ENCODE measurements around the gene NYAP1.

The NYAP1 gene

DNA sequence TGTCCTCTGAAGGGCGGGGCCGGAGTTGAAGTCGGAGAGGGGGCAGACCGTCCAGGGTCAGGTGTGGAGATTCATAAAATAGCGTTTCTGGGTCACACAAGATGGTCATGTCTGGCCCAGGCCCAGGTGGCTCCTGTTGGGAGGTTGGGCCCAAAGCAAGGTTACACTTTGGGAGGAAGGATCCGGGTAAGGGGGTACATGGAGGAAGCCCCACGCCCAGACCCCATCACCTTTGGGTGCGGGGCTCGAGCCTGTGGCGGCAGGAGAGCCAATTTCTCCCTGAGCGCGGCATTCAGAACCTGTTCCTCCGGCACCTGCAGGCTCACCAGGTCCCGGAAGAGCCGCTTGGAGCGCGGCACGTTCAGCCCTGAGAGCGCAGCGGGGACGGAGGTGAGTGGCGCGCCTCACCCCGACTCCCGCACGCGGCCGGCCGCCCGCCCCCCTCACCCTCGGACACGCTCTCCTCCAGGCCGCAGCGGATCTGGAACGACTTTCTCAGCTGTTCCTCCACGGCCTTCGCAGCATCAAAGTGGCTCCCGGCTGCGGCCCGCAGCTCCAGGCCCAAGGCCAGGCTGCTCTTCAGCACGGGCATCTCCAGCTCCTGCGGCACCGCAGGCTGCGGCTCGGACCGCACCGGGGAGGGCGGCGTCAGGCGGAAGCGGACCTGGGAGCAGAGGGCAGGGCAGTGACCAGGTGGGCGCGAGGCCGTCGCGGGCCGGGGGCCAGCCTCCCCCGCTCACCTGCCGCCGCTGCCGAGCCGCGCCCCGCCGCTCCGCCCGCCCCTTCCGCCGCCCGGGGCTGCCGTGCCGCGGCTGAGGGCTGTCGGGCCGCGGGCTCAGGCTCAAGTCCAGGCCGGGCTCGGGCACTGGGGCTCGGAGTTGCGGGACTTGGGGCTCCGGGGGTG, 48.1 kb upstream of the NYAP1 start (continued):
- TF ChIP-seq ZNF140 (tag by site-specific recombination; IDR thresholded peaks at IDR 0.05) (no peak), ZNF423 (tag by site-specific recombination; IDR thresholded peaks at IDR 0.05) (peak; percentile 77), ZNF2 (tag by site-specific recombination; IDR thresholded peaks at IDR 0.05) (peak; percentile 73; the same call in 1 of the 2 replicates), ZNF174 (tag by site-specific recombination; IDR thresholded peaks at IDR 0.05) (no peak), ZNF274 (IDR thresholded peaks at IDR 0.05; ENCODE audit: low read length) (no peak), ZNF274 (tag by site-specific recombination; IDR thresholded peaks at IDR 0.05; ENCODE audit: borderline replicate concordance) (no peak), ZNF121 (tag by site-specific recombination; IDR thresholded peaks at IDR 0.05) (no peak), ZNF621 (tag by site-specific recombination; IDR thresholded peaks at IDR 0.05) (no peak), SCRT1 (tag by site-specific recombination; IDR thresholded peaks at IDR 0.05; ENCODE audit: borderline replicate concordance) (no peak), EGR2 (tag by site-specific recombination; IDR thresholded peaks at IDR 0.05; ENCODE audit: low read depth) (no peak), SP2 (tag by site-specific recombination; IDR thresholded peaks at IDR 0.05) (peak; percentile 21; the same call in 1 of the 2 replicates), ZBTB7A (tag by site-specific recombination; IDR thresholded peaks at IDR 0.05; ENCODE audit: low read depth) (peak; percentile 58; the same call in 1 of the 2 replicates), ZNF610 (tag by site-specific recombination; IDR thresholded peaks at IDR 0.05; ENCODE audit: borderline replicate concordance) (no peak), ZNF19 (tag by site-specific recombination; IDR thresholded peaks at IDR 0.05; ENCODE audit: low read depth) (no peak), ZBTB21 (tag by site-specific recombination; IDR thresholded peaks at IDR 0.05) (no peak), ZNF530 (tag by site-specific recombination; IDR thresholded peaks at IDR 0.05; ENCODE audit: low read depth) (no peak), ZNF664 (tag by site-specific recombination; IDR thresholded peaks at IDR 0.05) (no peak), KLF16 (tag by site-specific recombination; IDR thresholded peaks at IDR 0.05) (peak; percentile 50; the same call in 1 of the 2 replicates), ZNF701 (tag by site-specific recombination; IDR thresholded peaks at IDR 0.05) (no peak), ZNF600 (tag by site-specific recombination; IDR thresholded peaks at IDR 0.05) (peak; percentile 97; the same call in 1 of the 2 replicates)
- TF ChIP-seq, protein P1, sequence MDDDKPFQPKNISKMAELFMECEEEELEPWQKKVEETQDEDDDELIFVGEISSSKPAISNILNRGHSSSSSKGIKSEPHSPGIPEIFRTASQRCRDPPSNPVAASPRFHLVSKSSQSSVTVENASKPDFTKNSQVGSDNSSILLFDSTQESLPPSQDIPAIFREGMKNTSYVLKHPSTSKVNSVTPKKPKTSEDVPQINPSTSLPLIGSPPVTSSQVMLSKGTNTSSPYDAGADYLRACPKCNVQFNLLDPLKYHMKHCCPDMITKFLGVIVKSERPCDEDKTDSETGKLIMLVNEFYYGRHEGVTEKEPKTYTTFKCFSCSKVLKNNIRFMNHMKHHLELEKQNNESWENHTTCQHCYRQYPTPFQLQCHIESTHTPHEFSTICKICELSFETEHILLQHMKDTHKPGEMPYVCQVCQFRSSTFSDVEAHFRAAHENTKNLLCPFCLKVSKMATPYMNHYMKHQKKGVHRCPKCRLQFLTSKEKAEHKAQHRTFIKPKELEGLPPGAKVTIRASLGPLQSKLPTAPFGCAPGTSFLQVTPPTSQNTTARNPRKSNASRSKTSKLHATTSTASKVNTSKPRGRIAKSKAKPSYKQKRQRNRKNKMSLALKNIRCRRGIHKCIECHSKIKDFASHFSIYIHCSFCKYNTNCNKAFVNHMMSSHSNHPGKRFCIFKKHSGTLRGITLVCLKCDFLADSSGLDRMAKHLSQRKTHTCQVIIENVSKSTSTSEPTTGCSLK (tag by site-specific recombination; IDR thresholded peaks at IDR 0.05), result no peak
- TF ChIP-seq, protein P2, sequence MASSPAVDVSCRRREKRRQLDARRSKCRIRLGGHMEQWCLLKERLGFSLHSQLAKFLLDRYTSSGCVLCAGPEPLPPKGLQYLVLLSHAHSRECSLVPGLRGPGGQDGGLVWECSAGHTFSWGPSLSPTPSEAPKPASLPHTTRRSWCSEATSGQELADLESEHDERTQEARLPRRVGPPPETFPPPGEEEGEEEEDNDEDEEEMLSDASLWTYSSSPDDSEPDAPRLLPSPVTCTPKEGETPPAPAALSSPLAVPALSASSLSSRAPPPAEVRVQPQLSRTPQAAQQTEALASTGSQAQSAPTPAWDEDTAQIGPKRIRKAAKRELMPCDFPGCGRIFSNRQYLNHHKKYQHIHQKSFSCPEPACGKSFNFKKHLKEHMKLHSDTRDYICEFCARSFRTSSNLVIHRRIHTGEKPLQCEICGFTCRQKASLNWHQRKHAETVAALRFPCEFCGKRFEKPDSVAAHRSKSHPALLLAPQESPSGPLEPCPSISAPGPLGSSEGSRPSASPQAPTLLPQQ (tag by site-specific recombination; IDR thresholded peaks at IDR 0.05), result peak; percentile 67
- TF ChIP-seq, protein P3, sequence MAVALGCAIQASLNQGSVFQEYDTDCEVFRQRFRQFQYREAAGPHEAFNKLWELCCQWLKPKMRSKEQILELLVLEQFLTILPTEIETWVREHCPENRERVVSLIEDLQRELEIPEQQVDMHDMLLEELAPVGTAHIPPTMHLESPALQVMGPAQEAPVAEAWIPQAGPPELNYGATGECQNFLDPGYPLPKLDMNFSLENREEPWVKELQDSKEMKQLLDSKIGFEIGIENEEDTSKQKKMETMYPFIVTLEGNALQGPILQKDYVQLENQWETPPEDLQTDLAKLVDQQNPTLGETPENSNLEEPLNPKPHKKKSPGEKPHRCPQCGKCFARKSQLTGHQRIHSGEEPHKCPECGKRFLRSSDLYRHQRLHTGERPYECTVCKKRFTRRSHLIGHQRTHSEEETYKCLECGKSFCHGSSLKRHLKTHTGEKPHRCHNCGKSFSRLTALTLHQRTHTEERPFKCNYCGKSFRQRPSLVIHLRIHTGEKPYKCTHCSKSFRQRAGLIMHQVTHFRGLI (tag by site-specific recombination; IDR thresholded peaks at IDR 0.05), result no peak
- TF ChIP-seq, protein P4, sequence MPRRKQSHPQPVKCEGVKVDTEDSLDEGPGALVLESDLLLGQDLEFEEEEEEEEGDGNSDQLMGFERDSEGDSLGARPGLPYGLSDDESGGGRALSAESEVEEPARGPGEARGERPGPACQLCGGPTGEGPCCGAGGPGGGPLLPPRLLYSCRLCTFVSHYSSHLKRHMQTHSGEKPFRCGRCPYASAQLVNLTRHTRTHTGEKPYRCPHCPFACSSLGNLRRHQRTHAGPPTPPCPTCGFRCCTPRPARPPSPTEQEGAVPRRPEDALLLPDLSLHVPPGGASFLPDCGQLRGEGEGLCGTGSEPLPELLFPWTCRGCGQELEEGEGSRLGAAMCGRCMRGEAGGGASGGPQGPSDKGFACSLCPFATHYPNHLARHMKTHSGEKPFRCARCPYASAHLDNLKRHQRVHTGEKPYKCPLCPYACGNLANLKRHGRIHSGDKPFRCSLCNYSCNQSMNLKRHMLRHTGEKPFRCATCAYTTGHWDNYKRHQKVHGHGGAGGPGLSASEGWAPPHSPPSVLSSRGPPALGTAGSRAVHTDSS (tag by site-specific recombination; IDR thresholded peaks at IDR 0.05), result no peak
- TF ChIP-seq, protein P5, sequence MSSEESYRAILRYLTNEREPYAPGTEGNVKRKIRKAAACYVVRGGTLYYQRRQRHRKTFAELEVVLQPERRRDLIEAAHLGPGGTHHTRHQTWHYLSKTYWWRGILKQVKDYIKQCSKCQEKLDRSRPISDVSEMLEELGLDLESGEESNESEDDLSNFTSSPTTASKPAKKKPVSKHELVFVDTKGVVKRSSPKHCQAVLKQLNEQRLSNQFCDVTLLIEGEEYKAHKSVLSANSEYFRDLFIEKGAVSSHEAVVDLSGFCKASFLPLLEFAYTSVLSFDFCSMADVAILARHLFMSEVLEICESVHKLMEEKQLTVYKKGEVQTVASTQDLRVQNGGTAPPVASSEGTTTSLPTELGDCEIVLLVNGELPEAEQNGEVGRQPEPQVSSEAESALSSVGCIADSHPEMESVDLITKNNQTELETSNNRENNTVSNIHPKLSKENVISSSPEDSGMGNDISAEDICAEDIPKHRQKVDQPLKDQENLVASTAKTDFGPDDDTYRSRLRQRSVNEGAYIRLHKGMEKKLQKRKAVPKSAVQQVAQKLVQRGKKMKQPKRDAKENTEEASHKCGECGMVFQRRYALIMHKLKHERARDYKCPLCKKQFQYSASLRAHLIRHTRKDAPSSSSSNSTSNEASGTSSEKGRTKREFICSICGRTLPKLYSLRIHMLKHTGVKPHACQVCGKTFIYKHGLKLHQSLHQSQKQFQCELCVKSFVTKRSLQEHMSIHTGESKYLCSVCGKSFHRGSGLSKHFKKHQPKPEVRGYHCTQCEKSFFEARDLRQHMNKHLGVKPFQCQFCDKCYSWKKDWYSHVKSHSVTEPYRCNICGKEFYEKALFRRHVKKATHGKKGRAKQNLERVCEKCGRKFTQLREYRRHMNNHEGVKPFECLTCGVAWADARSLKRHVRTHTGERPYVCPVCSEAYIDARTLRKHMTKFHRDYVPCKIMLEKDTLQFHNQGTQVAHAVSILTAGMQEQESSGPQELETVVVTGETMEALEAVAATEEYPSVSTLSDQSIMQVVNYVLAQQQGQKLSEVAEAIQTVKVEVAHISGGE (tag by site-specific recombination; conservative IDR thresholded peaks at IDR 0.05; ENCODE audit: low read depth), result no peak; the same call in none of the 2 replicates
- TF ChIP-seq, protein P6, sequence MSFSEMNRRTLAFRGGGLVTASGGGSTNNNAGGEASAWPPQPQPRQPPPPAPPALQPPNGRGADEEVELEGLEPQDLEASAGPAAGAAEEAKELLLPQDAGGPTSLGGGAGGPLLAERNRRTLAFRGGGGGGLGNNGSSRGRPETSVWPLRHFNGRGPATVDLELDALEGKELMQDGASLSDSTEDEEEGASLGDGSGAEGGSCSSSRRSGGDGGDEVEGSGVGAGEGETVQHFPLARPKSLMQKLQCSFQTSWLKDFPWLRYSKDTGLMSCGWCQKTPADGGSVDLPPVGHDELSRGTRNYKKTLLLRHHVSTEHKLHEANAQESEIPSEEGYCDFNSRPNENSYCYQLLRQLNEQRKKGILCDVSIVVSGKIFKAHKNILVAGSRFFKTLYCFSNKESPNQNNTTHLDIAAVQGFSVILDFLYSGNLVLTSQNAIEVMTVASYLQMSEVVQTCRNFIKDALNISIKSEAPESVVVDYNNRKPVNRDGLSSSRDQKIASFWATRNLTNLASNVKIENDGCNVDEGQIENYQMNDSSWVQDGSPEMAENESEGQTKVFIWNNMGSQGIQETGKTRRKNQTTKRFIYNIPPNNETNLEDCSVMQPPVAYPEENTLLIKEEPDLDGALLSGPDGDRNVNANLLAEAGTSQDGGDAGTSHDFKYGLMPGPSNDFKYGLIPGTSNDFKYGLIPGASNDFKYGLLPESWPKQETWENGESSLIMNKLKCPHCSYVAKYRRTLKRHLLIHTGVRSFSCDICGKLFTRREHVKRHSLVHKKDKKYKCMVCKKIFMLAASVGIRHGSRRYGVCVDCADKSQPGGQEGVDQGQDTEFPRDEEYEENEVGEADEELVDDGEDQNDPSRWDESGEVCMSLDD (tag by site-specific recombination; IDR thresholded peaks at IDR 0.05), result peak; percentile 85
